Gastrocnemius medialis (tissue), 4 donors: ENCODE measurements around the gene PDF. TPM values are rescaled to one million over a fixed set of nuclear protein-coding genes. Genes with fewer than 3 reads are reported as not detected.

Experiments used
- ATAC-seq, 2 donors: fragments of 150-250 bp; one replicate each; pipeline ENCODE4 v1.9.1; 2016
- DNase-seq, 2 donors: peaks; one replicate each; pipeline ENCODE4 v3.0.0-alpha.2; 2019
- H3K27ac ChIP-seq, 4 donors: fragments of 200-600 bp; sonication (generic); 1 replicate in 1 of 4; 2 replicates in 3 of 4; pipeline ENCODE4 v1.5.1; 2016 to 2018; ENCODE audit warnings: mild to moderate bottlenecking in 2 of 4, moderate library complexity in 1 of 4
- H3K27me3 ChIP-seq, 3 donors: fragments of 200-600 bp; sonication (generic) in 2 of 3; 1 replicate in 1 of 3; 2 replicates in 2 of 3; pipeline versions ENCODE4 v1.5.1 to v1.6.0; 2016 to 2019; ENCODE audit warnings: mild to moderate bottlenecking in 1 of 3, moderate library complexity in 1 of 3
- H3K36me3 ChIP-seq, 2 donors: fragments of 200-600 bp; sonication (generic) in 1 of 2; one replicate each; pipeline ENCODE4 v1.5.1; 2017 to 2018
- H3K4me1 ChIP-seq, 2 donors: fragments of 200-600 bp; sonication (generic) in 1 of 2; one replicate each; pipeline ENCODE4 v1.5.1; 2016 to 2017; ENCODE audit warnings: mild to moderate bottlenecking in 2 of 2
- H3K4me3 ChIP-seq, 4 donors: fragments of 200-600 bp; sonication (generic) in 3 of 4; 1 replicate in 1 of 4; 2 replicates in 3 of 4; pipeline ENCODE4 v1.5.1; 2016 to 2019; ENCODE audit warnings: mild to moderate bottlenecking in 2 of 4
- H3K9me3 ChIP-seq, 3 donors: fragments of 200-600 bp; sonication (generic) in 2 of 3; 1 replicate in 1 of 3; 2 replicates in 2 of 3; pipeline ENCODE4 v1.5.1; 2016 to 2019
- POLR2A ChIP-seq, 2 donors: fragments of 450-650 bp; IDR thresholded peaks; one replicate each; pipeline ENCODE4 v1.6.1; 2017; ENCODE audit warnings: antibody characterized with exemption in 2 of 2, mild to moderate bottlenecking in 2 of 2, moderate library complexity in 2 of 2
- in situ Hi-C, 4 donors: fragments of 200-750 bp; cut with MboI; loops; one replicate each; pipeline versions ENCODE4 v1.15.0 to v1.8.0; 2017; ENCODE audit warnings: low sequenced_read_pairs in 4 of 4
- intact Hi-C: fragments of 100-400 bp; cut with DNase I; formaldehyde crosslinking; loops from one replicate; pipeline ENCODE4 v1.15.1; 2023; ENCODE audit warnings: low total_unique reads
- total RNA-seq, 4 donors: library from RNA; depleted of rRNA; stranded (reverse); fragments of >200 nt; gene quantifications; one replicate each; pipeline versions ENCODE4 v1.1.0 to v1.2.3, GENCODE V29; 2016
- TF ChIP-seq, protein P1 (sequence below), 5 experiments: fragments of 450-650 bp in 3 of 5; fragments of 200-600 bp in 2 of 5; sonication (generic) in 2 of 5; IDR thresholded peaks in 4 of 5; conservative IDR thresholded peaks in 1 of 5; 1 replicate in 4 of 5; 2 replicates in 1 of 5; pipeline ENCODE4 v1.5.1; 2016 to 2019; ENCODE audit warnings: antibody characterized with exemption in 5 of 5, mild to moderate bottlenecking in 3 of 5, moderate library complexity in 3 of 5

Gene PDF
- total RNA-seq, 4 donors from 2014 or later: 11.0 to 23.1 (median 16.8) TPM

DNA sequence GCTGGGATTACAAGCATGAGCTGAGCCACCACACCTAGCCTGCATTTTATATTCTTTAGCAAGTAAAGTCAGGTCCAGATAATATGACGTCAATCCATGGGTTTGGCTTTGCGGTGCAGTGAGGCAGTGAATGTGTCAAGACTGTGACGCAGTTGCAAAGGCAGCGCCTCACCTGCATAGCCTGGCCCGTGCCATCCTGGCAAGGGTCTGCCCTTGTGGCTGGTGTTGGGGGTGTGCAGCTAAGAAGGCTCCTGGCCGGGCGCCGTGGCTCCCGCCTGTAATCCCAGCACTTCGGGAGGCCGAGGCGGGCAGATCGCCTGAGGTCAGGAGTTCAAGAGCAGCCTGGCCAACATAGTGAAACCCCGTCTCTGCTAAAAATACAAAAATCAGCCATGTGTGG, 7.0 kb downstream of the PDF start:
- Histone ChIP-seq H3K4me3 (no peak overlapping the region), H3K4me1 (peaks cover 35 to 49% of the 10 kb centered on the region in 2 donors), H3K9me3 (no peaks in the 10 kb centered on the region), H3K27me3 (no peaks in the 10 kb centered on the region), H3K27ac (peak overlapping the region; percentile 44 to 99 (median 88)), H3K36me3 (peaks cover 0 to 59% of the 10 kb centered on the region in 2 donors)
- DNase-seq: no peak
- intact Hi-C loops (no loop called here), in situ Hi-C loops (no loop called here)
- ATAC-seq: no peak
- TF ChIP-seq, protein P1, sequence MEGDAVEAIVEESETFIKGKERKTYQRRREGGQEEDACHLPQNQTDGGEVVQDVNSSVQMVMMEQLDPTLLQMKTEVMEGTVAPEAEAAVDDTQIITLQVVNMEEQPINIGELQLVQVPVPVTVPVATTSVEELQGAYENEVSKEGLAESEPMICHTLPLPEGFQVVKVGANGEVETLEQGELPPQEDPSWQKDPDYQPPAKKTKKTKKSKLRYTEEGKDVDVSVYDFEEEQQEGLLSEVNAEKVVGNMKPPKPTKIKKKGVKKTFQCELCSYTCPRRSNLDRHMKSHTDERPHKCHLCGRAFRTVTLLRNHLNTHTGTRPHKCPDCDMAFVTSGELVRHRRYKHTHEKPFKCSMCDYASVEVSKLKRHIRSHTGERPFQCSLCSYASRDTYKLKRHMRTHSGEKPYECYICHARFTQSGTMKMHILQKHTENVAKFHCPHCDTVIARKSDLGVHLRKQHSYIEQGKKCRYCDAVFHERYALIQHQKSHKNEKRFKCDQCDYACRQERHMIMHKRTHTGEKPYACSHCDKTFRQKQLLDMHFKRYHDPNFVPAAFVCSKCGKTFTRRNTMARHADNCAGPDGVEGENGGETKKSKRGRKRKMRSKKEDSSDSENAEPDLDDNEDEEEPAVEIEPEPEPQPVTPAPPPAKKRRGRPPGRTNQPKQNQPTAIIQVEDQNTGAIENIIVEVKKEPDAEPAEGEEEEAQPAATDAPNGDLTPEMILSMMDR (IDR thresholded peaks at IDR 0.05 in 4 of 5, conservative IDR thresholded peaks at IDR 0.05 in 1 of 5): no peak
- TF ChIP-seq POLR2A (IDR thresholded peaks at IDR 0.05): no peak

DNA sequence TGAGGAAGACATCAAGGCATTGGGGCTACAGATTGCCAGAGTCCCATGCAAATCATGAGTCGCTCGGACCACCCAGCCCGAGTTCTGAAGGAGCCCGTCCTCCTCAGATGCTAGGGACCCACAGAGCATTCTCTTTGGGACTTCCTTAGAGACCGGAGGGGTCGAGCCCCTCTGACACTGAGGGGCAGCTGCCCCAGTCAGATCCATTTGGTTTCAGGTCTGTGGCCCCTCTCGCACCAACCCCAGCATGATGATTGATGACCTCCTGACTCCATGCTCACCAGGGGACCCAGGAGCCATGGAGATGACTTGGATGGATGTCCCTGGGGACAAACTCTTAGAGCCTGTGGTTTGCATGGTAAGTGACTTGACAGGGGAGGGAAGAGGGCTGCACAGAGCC, 8.0 kb downstream of the PDF start:
- peak overlapping the region in 1 of 4 donors; percentile 99 for H3K27ac ChIP-seq
- intact Hi-C loops: no loop called here

DNA sequence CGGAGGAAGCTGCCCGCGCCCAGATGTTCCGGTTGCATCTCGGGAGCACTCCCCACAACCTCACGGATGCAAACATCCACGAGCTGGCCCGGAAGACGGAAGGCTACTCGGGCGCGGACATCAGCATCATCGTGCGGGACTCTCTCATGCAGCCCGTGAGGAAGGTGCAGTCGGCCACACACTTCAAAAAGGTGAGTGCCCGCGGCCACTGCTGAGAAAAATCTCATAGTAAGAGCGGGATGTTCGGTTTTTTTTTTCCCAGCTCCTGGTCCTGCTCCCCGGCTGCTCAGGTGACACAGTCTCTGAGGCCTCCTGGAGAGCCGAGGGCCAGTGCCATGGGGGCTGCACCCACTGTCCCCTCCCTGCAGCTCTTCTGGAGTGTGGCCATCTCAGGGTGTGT, 9.3 kb downstream of the PDF start:
- Histone ChIP-seq H3K4me3 (no peak overlapping the region), H3K4me1 (peaks cover 22 to 26% of the 10 kb centered on the region in 2 donors), H3K27me3 (no peaks in the 10 kb centered on the region), H3K36me3 (peaks cover 0 to 74% of the 10 kb centered on the region in 2 donors), H3K27ac (no peak overlapping the region), H3K9me3 (no peaks in the 10 kb centered on the region)
- ATAC-seq (no peak), DNase-seq (no peak)
- in situ Hi-C loops (no loop called here), intact Hi-C loops (no loop called here)
- no peak for TF ChIP-seq POLR2A (IDR thresholded peaks at IDR 0.05)
- TF ChIP-seq, protein P1 (IDR thresholded peaks at IDR 0.05 in 4 of 5, conservative IDR thresholded peaks at IDR 0.05 in 1 of 5): no peak

More for the DNA sequence above, 8.0 kb downstream of the PDF start:
- in situ Hi-C loops: no loop called here
- Histone ChIP-seq H3K9me3 (no peaks in the 10 kb centered on the region), H3K36me3 (peaks cover 0 to 62% of the 10 kb centered on the region in 2 donors), H3K27me3 (no peaks in the 10 kb centered on the region), H3K4me1 (peaks cover 26 to 39% of the 10 kb centered on the region in 2 donors), H3K4me3 (no peak overlapping the region)
- DNase-seq: no peak
- TF ChIP-seq, protein P1 (IDR thresholded peaks at IDR 0.05 in 4 of 5, conservative IDR thresholded peaks at IDR 0.05 in 1 of 5): no peak
- no peak for TF ChIP-seq POLR2A (IDR thresholded peaks at IDR 0.05)
- ATAC-seq: no peak

DNA sequence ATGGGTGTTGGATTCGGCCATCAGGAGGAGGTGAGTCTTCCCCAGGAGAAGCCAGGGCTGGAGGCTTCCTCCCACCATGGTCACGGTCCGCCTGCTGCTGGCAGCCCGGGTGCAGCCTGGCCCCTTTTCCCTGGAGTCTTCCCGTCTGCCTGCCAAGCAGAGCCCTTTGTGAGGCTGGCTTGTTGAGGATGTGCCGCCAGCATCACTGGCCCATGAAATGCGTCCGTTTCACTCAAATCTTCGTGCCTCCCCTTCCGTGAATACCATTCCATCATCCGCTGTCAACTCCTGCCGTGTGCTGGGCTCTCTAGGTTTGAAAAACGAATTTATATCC, 9.7 kb downstream of the PDF start:
- intact Hi-C loops (no loop called here), in situ Hi-C loops (no loop called here)
- Histone ChIP-seq H3K4me1 (peaks cover 18 to 22% of the 10 kb centered on the region in 2 donors), H3K27ac (no peak overlapping the region), H3K27me3 (no peaks in the 10 kb centered on the region), H3K9me3 (no peaks in the 10 kb centered on the region), H3K4me3 (no peak overlapping the region), H3K36me3 (peaks cover 0 to 77% of the 10 kb centered on the region in 2 donors)
- ATAC-seq (no peak), DNase-seq (no peak)
- TF ChIP-seq POLR2A (IDR thresholded peaks at IDR 0.05): no peak
- TF ChIP-seq, protein P1 (IDR thresholded peaks at IDR 0.05 in 4 of 5, conservative IDR thresholded peaks at IDR 0.05 in 1 of 5): no peak
